Effector memory CD8-positive, alpha-beta T cell (primary cell): ENCODE results near the gene NUDT8.

Source experiments
- ATAC-seq: fragments of 150-1000 bp; cut with Tn5 transposase; replicated peaks from 2 replicates; pipeline ENCODE4 v1.10.0; 2021; ENCODE audit warnings: mild to moderate bottlenecking, moderate library complexity
- DNase-seq, 3 experiments: peaks; one replicate each; pipeline ENCODE4 v3.0.0; 2021
- H3K27ac Mint-ChIP-seq, 2 donors: one replicate each; pipeline ENCODE4 v1.8.0; 2022; ENCODE audit warnings: mild to moderate bottlenecking in 2 of 2, mixed read lengths in 2 of 2, moderate library complexity in 2 of 2
- H3K27me3 Mint-ChIP-seq, 2 donors: one replicate each; pipeline ENCODE4 v1.8.0; 2022; ENCODE audit warnings: mixed read lengths in 2 of 2
- H3K36me3 Mint-ChIP-seq: one replicate; pipeline ENCODE4 v1.8.0; 2022; ENCODE audit warnings: mild to moderate bottlenecking, moderate library complexity, mixed read lengths; ENCODE audit not compliant: insufficient read depth
- H3K4me1 Mint-ChIP-seq, 2 donors: one replicate each; pipeline ENCODE4 v1.8.0; 2022; ENCODE audit warnings: low read depth in 2 of 2, mixed read lengths in 2 of 2
- H3K4me3 Mint-ChIP-seq, 2 donors: one replicate each; pipeline ENCODE4 v1.8.0; 2022; ENCODE audit warnings: mild to moderate bottlenecking in 2 of 2, mixed read lengths in 2 of 2, moderate library complexity in 2 of 2
- H3K9me3 Mint-ChIP-seq, 2 donors: one replicate each; pipeline ENCODE4 v1.8.0; 2022; ENCODE audit warnings: mixed read lengths in 2 of 2

Gene NUDT8

GRCh38 chr11:67652965-67653845 is 23.5 kb upstream of the NUDT8 start:
- H3K4me1 Mint-ChIP-seq, result peaks cover 16 to 19% of the 10 kb centered on the region in 2 donors
- H3K27ac Mint-ChIP-seq, result no peak overlapping the region
- H3K9me3 Mint-ChIP-seq, result no peaks in the 10 kb centered on the region
- ATAC-seq (no peak), DNase-seq (no peak)
- no peaks in the 10 kb centered on the region for H3K36me3 Mint-ChIP-seq
- H3K27me3 Mint-ChIP-seq, result no peaks in the 10 kb centered on the region
- no peak overlapping the region for H3K4me3 Mint-ChIP-seq

- peaks cover 17 to 25% of the 10 kb centered on the region in 2 donors for H3K4me1 Mint-ChIP-seq
- H3K27ac Mint-ChIP-seq, result no peak overlapping the region
- ATAC-seq (no peak), DNase-seq (no peak)
- H3K27me3 Mint-ChIP-seq, result no peaks in the 10 kb centered on the region
- no peaks in the 10 kb centered on the region for H3K36me3 Mint-ChIP-seq
- no peaks in the 10 kb centered on the region for H3K9me3 Mint-ChIP-seq
- no peak overlapping the region for H3K4me3 Mint-ChIP-seq
These were observed 22.4 kb upstream of the NUDT8 start for GRCh38 chr11:67651976-67652781.

DNA sequence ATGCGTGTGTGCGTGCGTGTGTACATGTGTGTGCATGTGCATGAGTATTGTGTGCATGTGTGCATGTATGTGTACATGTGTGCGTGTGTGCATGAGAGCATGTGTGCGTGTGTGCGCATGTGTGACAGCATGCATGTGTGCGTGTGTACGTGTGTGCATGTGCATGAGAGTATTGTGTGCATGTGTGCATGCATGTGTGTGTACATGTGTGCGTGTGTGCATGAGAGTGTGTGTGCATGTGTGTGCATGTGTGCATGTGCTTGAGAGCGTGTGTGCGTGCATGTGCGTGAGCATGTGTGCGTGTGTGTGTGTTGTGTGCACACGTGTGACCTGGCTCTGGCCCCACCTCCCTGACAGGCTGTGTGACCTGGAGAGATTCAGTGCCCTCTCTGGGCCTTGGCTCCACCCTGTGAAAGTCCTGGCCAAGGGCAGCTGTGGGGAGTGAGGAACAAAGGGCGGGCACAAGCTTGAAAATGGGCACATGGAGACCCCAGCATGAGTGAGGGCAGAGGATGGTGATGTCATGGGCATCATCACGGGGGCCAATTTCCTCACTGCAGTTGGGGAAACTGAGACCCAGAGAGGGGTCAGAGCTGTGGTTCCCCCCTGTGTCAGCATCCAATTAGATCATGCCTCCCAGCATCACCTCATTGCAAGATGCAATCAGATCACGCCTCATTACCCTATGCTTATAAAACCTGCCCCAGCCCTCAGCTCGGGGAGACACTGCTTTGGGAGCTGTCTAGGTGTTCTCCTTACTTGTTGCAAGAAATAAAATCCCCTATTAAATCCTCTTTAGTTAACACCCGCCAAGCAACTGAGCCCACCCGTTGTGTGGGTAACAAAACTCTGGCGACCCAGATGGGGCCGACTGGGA is 20.1 kb upstream of the NUDT8 start:
- peak overlapping the region; percentile 88 to 89 for H3K4me3 Mint-ChIP-seq
- peaks cover 30 to 38% of the 10 kb centered on the region in 2 donors for H3K4me1 Mint-ChIP-seq
- peaks cover 5% of the 10 kb centered on the region for H3K36me3 Mint-ChIP-seq
- peak; percentile 5 for ATAC-seq
- no peaks in the 10 kb centered on the region for H3K27me3 Mint-ChIP-seq
- DNase-seq, result no peak
- H3K27ac Mint-ChIP-seq, result peak overlapping the region; percentile 92
- H3K9me3 Mint-ChIP-seq, result no peaks in the 10 kb centered on the region

GRCh38 chr11:67648796-67649613 is 19.3 kb upstream of the NUDT8 start:
- no peaks in the 10 kb centered on the region for H3K9me3 Mint-ChIP-seq
- H3K4me1 Mint-ChIP-seq, result peaks cover 30 to 38% of the 10 kb centered on the region in 2 donors
- peak overlapping the region; percentile 31 to 38 for H3K27ac Mint-ChIP-seq
- DNase-seq, result no peak
- H3K27me3 Mint-ChIP-seq, result no peaks in the 10 kb centered on the region
- peak overlapping the region; percentile 20 to 89 for H3K4me3 Mint-ChIP-seq
- peaks cover 5% of the 10 kb centered on the region for H3K36me3 Mint-ChIP-seq
- ATAC-seq, result no peak

DNA sequence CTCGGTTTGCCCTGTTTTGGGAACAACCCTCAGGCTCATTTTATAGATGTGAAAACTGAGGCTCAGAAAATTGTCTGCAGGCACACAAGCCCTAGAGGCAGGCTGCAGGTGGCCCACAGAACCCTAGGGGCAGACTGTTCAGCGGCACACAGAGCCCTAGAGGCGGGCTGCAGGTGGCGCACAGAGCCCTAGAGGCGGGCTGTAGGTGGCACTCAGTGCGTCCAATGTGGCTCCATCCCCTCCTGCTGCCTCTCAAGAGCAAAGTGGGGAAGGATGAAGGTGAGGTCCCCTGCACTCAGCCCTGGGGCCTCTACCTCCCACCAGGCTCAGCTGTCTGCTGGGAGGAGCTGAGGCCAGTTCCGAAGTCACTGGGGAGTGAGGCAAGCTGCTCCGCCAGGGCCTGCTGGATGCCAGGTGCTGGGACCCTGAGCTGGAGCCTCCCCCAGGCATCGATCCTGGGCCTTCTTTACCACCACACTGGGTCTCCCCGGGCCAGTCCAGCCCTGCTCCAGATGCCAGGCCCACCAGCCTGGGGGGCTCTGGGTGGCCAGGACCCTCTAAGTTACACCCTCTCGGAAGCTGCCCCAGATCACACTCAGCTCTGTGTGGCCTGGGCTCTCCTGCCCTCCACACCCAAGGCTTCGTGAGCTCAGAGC is 18.5 kb upstream of the NUDT8 start:
- no peaks in the 10 kb centered on the region for H3K9me3 Mint-ChIP-seq
- H3K27ac Mint-ChIP-seq, result peak overlapping the region in 1 of 2 donors; percentile 68
- peaks cover 30 to 38% of the 10 kb centered on the region in 2 donors for H3K4me1 Mint-ChIP-seq
- H3K4me3 Mint-ChIP-seq, result peak overlapping the region; percentile 31 to 33
- peaks cover 5% of the 10 kb centered on the region for H3K36me3 Mint-ChIP-seq
- no peaks in the 10 kb centered on the region for H3K27me3 Mint-ChIP-seq
- DNase-seq (peak; percentile 31 to 41 (median 38)), ATAC-seq (peak; percentile 76)

GRCh38 chr11:67647471-67647870 is 17.7 kb upstream of the NUDT8 start:
- Mint-ChIP-seq H3K36me3 (peaks cover 5% of the 10 kb centered on the region), H3K4me3 (peak overlapping the region; percentile 31 to 33), H3K27ac (peak overlapping the region in 1 of 2 donors; percentile 85), H3K27me3 (no peaks in the 10 kb centered on the region), H3K9me3 (no peaks in the 10 kb centered on the region), H3K4me1 (peaks cover 30 to 38% of the 10 kb centered on the region in 2 donors)
- DNase-seq (no peak), ATAC-seq (no peak)

GRCh38 chr11:67646535-67647336 is 17.0 kb upstream of the NUDT8 start:
- Mint-ChIP-seq H3K36me3 (peaks cover 5% of the 10 kb centered on the region), H3K4me1 (peaks cover 30 to 38% of the 10 kb centered on the region in 2 donors), H3K27me3 (no peaks in the 10 kb centered on the region), H3K27ac (peak overlapping the region; percentile 35 to 85), H3K4me3 (peak overlapping the region; percentile 62 to 80), H3K9me3 (no peaks in the 10 kb centered on the region)
- DNase-seq (peak; percentile 34 to 44 (median 36)), ATAC-seq (peak; percentile 65)

DNA sequence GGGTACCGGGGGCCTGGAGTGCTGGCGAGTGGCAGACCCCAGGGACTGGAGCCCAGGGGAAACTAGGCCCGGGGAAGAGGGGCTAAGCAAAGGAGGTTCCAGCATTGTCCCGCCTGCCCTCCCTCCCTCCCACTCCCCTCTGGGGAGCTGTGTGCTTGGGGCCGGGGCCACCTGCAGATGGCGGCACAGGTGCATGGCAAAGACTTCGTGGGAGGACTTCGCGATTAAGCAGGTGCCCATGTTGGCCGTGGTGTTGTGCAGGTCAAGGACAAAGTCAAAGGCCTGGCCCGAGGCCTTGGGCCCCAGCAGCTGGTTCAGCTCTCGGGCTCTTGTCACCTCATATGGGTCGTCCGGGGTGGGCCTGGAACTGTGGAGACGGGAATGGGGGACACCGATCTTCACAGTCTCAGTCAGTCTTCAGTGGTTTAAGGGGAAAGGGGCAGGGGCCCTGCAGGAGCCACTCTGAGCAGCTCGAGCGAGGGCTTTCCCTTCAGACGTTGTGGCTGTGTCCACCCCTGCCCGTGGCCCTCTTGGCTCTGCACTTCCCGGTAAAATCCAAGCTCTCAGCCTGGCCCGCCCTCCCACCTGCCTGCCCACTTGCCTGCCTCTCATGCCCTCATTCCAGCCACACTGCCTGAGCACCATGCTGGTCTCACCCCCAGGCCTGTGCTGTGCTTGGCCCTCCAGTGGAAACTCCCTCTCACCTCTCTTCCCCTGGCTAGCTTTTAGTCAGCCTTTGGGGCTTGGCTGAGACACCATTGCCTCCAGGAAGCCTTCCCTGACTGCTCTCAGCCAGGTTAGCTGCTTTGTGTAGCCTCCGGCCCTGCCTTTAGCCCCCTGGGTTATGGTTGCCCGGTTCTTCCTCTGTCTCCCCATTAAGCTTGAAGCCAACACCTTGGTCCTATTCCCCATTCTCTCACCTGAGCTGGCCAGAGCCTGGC is 16.1 kb upstream of the NUDT8 start:
- Mint-ChIP-seq H3K4me1 (peaks cover 30 to 38% of the 10 kb centered on the region in 2 donors), H3K4me3 (peak overlapping the region; percentile 62 to 80), H3K36me3 (peaks cover 5% of the 10 kb centered on the region), H3K9me3 (no peaks in the 10 kb centered on the region), H3K27me3 (no peaks in the 10 kb centered on the region), H3K27ac (peak overlapping the region; percentile 35 to 85)
- ATAC-seq (no peak), DNase-seq (no peak)

DNA sequence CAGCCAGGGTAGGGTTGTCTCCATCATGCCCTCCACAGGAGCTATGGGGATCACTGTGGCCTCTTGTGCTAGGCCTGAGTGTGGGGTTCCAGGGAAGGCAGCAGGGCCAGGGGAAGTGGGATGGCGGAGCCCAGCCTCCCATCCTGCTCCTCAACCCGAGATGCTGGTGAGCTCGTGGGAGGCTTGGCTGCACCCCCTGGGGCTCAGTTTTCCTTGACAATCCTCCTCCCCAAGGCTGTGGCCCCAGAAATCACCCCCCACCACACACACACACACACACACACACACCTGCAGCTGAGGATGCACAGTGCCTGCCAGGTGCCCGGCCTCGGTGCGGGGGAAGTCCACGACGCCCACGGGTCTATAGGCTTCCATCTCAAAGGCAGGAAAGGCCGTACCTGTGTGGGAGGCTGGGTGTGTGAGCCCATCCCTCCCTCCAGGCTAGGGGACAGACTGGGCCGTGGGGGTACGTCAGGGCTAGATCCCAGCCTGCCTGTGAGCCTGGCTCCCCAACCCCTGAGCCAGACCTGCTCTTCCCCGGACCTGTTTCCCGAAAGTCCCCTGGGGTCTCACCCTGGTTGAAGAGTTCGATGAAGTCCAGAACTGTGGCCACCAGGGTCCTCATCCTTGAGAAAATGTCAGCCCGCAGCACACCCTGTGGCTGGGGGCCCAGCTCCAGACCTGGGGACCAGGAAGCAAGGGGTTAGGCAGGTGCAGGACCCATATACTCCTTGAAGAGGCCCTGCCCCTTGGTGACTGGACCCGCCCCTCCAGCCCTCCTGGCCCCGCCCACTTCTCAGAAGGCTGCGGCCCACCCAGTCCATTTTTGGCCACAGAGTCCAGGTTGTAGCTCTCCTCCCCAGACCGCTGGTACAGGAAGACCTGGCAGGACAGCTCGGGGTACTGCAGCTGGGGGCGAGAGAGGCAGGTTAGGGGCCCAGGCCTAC is 15.0 kb upstream of the NUDT8 start:
- Mint-ChIP-seq H3K4me3 (no peak overlapping the region), H3K27ac (no peak overlapping the region), H3K27me3 (no peaks in the 10 kb centered on the region), H3K4me1 (peaks cover 26 to 28% of the 10 kb centered on the region in 2 donors), H3K9me3 (no peaks in the 10 kb centered on the region), H3K36me3 (peaks cover 5% of the 10 kb centered on the region)
- no peak for DNase-seq
- no peak for ATAC-seq

- H3K4me1 Mint-ChIP-seq, result peaks cover 20 to 21% of the 10 kb centered on the region in 2 donors
- DNase-seq (no peak), ATAC-seq (no peak)
- H3K4me3 Mint-ChIP-seq, result no peak overlapping the region
- H3K36me3 Mint-ChIP-seq, result peaks cover 5% of the 10 kb centered on the region
- no peaks in the 10 kb centered on the region for H3K9me3 Mint-ChIP-seq
- no peaks in the 10 kb centered on the region for H3K27me3 Mint-ChIP-seq
- no peak overlapping the region for H3K27ac Mint-ChIP-seq
These were observed 14.3 kb upstream of the NUDT8 start for GRCh38 chr11:67644042-67644441.
